Inflammatory macrophage (primary cell): ENCODE data around the gene GATB.

ENCODE experiments used
- DNase-seq, 2 donors: peaks; one replicate each; pipeline ENCODE4 v3.0.0-alpha.2; 2020 to 2022

The GATB gene

DNA sequence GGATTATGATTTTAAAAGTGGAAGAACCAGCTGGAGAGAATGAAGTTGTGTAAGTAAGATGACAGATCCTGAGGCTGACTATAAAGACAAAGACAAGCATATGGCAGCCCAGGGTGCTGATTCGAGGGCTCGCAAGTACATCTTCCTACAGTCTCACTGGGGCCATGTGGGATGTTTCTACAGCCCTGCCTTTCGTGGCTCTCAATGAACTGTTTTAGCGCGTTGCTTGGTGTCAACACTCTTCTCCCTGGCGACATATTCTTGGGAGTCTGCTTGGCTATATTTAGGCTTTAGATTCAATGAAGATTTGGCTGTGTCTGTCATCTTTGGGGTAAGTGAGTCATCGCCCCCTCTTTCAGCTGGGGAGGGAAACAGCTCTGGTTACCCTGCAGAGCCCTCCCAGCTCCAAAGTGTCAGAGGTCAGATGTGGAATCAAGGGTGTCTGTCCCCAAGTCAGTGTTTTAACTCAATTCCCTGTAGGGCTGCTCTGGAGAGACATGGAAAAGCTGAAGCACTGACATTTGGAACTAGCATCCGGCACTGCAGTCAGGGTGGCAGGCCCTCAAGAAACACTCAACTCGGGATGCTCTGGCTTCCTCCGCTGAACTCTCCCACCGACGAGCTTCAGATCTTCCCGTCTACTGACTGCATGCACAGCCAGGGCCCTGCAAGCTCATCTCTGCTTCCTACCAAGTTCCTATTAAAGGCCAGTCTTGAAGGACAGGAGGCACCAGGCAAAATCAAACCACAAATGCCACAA is 65.7 kb downstream of the GATB start:
- no peak for DNase-seq

GRCh38 chr4:151692821-151693673 is 67.8 kb downstream of the GATB start:
- no peak for DNase-seq

GRCh38 chr4:151692443-151692782 is 68.4 kb downstream of the GATB start:
- no peak for DNase-seq

GRCh38 chr4:151691639-151692442 is 69.0 kb downstream of the GATB start:
- no peak for DNase-seq

DNA sequence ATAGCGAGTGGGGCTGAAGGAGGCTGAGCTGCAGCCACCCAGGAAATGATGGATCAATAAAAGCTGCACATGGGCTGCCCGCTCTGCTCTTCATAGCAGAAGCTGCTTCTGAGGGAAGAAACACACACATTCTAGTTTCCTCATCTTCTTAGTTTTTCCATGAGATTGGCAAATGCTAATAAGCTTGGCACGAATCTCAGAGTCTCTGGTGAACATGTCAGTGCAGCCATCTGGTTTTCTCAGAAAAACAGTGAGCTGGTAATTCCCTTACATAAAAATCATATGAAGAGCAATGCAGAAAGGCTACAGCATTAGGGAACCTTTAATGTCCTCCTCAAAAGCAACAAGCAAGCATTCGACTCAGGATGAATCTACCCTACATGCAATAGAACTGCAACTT is 69.9 kb downstream of the GATB start:
- DNase-seq = no peak

DNA sequence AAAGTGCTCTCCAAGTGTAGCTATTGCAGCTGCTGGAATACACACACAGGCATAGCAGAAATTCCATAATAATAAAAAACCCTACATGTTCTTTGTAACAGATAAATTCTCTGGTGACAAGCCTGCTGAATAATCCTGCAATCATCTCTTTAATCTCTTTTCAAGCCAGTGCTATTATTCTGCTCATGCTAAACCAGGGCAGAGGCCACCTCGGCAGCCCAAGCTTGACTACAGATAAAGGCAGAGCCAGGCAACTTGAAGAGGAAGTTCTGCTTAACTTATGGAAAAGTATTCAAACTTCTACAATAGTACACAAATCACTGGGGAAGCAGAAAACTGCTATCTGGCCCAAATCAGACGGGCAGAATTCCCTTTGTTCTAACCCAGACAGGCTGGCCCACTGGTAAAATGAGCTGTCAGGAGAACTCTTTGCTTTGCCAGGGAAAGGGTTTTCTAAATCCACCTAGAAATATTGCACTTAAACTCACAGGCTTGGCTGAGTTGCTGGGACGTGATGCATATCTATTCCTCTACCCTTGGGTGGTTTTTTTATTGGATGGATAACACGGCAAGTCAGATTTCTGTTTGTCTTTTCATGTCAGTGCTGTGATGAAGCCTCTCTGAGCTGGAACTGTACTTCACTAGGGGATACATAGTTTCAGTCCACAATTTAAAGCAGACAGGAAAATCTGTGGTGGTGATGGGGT is 70.5 kb downstream of the GATB start:
- no peak for DNase-seq

- no peak for DNase-seq
These were observed 71.4 kb downstream of the GATB start for GRCh38 chr4:151689211-151689991.

DNA sequence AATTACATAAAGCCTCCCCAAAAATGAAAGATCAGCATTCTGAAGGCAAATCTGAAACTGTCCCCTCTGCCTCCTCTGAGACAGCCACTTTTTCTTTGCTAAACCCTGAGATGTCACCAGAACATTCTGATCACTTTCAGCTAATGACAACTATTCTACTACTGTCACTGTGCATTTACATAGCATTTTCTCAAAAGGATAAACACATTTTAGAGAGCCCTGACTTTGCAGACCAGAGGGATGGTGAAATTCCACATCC is 72.1 kb downstream of the GATB start:
- no peak for DNase-seq

DNA sequence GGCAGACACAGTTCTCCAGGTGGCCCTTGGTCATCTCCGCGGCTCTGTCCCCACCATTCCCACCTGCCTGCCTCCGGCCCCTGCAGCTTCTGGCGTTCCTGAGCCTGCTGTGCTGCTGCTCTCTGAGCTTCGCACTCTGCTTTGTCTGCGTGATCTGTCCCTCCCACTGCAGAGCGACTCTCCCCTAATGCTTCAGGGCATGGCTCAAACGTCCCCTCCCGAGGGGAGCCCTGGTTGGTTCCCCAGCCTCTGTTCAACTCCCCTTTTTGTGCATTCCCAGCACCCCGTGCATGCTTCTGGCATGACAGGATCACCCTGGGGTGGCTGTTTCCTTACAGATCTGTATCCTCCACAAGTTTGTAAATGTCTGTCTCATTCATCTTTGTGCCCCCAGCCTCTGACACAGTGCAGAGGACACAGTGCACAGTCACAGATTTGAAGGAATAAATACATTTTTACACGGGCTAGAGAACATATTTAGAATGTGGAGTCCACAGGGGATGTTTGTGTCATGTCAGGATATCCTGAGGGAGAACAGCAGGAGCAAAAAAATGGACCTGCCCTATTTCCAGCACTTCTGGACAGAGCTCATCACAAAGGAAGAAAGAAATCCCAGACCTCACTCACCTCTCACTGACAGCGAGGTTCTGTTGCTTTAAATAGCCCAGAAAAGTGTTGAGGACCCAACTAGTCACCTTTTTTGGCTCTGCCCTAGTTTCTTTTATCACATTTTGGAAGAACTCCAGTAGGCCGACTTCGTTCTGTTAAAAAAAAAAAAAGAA is 72.6 kb downstream of the GATB start:
- DNase-seq = no peak

DNA sequence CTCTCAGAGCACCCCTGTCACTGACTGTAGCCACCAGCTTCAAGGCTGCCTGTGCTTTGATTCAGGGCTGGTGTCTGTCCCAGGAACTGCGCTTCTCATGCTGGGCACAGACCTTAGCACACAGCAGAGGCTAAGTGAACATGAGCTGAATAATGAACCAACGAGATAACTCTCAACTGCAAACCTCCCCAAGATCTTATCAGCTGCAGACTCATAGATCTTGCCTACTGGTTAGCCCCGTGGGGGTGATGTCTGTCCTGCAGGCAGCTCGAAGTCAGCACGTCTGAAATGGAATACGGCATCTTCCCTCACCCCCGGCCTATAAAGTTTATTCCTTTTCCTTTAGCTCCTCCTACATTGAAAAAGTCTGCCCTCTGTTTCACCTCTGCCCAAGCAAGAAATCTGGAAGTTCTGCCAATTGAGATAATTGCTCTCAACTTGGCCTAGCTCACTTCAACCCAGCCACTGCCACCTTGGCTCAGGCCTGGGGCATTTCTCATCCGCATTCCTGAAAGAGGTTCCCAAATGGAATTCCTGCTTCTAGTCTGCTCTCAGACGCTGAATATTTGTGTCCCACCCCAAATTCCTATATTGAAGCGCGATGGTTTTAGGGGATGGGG is 73.7 kb downstream of the GATB start:
- DNase-seq = no peak

- DNase-seq = no peak
These were observed 75.5 kb downstream of the GATB start for GRCh38 chr4:151685303-151685702.

DNA sequence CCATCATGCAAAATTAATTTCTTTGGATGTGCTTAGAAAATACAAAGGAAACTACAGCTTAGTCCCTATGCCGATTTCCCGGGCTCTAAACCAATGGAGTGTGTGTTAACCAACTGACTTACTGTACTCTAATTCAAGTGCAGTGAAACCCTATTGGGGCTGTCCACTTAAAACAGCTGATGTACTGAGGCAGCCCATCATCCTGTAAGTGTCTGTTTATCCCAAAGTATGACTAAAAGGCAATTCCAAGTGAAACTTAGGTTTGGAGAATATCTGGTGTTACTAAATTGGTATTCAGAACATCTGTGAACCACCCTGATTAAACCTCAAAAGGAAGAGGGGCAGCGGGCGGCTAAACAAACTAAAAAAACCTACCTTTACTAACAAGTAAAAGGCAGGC is 79.7 kb downstream of the GATB start:
- no peak for DNase-seq

- DNase-seq = no peak
These were observed 81.6 kb downstream of the GATB start for GRCh38 chr4:151679231-151679630.

- DNase-seq = no peak
These were observed 82.5 kb downstream of the GATB start for GRCh38 chr4:151678048-151678872.

DNA sequence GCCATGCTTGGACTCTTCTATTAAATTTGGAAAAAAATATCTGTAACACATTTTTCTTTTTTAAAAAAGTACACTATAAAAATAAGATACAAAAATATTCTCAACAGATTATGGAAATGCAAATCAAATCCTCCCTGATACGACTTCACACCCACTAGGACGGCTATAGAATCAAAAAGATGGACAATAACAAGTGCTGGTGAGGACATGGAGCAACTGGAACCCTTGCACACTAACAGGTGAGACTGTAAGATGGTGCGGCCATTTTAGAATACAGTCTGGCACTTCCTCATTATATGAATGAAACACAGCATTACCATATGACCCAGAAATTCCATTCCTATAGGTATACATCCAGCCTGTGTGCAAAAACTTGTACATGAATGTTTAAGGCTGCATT is 83.6 kb downstream of the GATB start:
- no peak for DNase-seq

DNA sequence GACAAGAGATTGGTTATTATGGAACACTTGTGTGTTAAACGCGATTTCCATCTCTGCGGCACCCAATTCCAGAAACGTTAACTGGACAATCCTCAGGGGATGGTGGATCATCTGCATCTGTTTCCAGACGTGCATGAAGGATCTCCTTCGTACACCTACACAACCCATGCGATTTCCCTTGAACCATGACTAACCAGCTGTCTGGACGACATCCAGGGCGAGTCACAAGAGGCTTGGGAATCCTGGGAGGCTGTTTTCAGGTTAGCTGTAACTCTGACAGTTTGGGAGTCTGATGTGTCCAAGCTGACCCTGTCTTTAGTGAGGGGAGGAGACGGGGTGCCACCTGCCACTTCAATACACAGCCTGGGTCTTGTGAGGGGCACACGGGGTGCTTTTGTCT is 84.5 kb downstream of the GATB start:
- no peak for DNase-seq

DNA sequence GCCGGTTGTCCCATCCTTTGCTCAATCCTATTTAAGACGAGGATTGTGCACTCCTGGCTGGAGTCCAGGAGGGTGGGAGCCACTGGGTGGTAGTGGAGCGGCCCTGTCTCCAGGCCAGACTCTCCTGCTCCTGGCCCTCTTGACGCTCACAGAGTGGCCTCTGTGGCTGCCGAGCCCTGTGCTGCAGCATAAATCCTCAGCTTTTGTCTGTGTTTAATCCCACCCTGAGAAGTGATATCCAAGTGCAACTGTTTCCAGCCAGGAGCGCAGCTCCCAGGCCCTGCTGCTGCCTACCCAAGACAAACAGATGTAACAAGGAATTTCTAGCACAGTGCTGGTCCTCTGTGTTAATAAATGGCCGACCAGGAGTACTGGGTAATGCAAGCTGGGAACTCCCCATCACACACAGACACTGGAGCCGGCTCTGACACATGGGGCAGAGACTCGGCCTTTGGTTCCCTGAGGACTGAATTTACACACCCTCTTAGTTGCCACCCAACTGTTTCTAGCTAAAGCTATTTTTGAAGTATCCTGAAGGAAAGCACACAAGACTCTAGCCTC is 85.3 kb downstream of the GATB start:
- no peak for DNase-seq

GRCh38 chr4:151674804-151675391 is 85.9 kb downstream of the GATB start:
- DNase-seq = no peak

GRCh38 chr4:151673908-151674520 is 86.8 kb downstream of the GATB start:
- DNase-seq = no peak
